HL-60/S4 treated with phorbol 12-myristate 13-acetate at 8.2 ng/mL for 4 days and 3 days (cell line): Measurements from ENCODE around the gene SBNO1.
"Not testable (repeated sequence)": the region's sequence is repeated elsewhere in the genome, so short reads cannot be mapped to it uniquely, and the experiment has no call there.

Source experiments
- in situ Hi-C: fragments of 300-500 bp; cut with MboI; formaldehyde crosslinking; loops from 2 replicates; pipeline ENCODE4 v1.15.0; 2022; ENCODE audit warnings: low sequenced_read_pairs

Gene SBNO1

DNA sequence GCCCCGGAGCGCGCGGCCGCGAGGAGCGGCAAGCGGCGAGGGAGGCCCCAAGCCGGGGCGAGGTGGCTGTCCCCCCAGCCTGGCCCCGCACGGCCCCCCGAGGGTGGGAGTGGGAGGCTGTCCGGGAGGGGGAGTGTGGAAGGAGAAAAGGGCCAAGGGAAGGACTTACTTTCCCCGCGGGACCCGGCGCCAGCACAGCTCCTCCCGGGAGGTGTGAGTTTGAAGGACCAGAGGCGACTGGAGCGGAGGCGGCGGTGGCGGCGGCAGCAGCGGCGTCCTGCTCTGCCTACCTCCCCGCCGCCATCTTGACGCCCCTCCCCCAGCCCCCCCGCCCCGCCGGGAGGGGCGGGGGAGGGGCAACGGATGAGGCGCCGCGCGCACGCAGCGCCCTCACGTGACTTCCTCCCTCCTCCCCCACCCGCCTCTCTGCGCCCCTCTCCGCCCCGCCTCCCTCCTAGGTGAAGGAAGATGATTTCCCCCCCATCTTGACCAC, at the start of gene SBNO1:
Gene SBNO1 (minus strand): TSS at position 316 of the 493 bp plus-strand sequence. CDS start 14,406 bp downstream, outside the sequence.
- in situ Hi-C loops, result no loop called here

- in situ Hi-C loops, result no loop called here
Measured at GRCh38 chr12:123410041-123410412, 45.4 kb upstream of the SBNO1 start.

- in situ Hi-C loops, result not testable (repeated sequence)
Measured at GRCh38 chr12:123409284-123410040, 44.8 kb upstream of the SBNO1 start.

GRCh38 chr12:123408619-123409018, 44.0 kb upstream of the SBNO1 start:
- in situ Hi-C loops, result not testable (repeated sequence)

DNA sequence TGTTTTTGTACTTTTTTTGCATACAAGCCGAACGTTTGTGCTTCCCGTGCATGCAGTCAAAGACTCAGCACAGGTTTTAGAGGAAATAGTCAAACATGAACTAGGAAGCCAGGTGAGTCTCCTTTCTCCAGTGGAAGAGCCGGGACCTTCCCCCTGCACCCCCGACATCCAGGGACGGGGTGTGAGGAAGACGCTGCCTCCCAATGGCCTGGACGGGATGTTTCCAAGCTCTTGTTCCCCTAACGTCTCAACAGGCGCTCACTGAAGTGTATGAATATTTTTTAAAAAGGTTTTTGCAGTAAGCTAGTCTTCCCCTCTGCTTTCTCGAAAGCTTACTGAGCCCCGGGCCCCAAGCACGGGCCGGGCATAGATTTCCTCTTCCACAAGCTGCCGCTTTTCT, 43.3 kb upstream of the SBNO1 start:
- in situ Hi-C loops, result not testable (repeated sequence)

DNA sequence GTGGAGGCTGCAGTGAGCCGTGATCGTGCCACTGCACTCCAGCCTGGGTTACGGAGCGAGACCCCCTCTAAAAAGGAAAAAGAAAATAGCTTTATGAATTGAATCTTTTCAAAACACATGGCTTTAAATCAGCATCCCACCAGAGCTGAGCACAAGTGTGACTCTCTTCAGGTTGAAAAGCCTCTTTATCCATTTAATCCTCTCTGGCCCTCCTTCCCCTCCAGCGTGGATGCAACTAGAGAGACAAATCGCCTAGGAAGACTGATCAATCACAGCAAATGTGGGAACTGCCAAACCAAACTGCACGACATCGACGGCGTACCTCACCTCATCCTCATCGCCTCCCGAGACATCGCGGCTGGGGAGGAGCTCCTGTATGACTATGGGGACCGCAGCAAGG, 42.6 kb upstream of the SBNO1 start:
- in situ Hi-C loops, result not testable (repeated sequence)

DNA sequence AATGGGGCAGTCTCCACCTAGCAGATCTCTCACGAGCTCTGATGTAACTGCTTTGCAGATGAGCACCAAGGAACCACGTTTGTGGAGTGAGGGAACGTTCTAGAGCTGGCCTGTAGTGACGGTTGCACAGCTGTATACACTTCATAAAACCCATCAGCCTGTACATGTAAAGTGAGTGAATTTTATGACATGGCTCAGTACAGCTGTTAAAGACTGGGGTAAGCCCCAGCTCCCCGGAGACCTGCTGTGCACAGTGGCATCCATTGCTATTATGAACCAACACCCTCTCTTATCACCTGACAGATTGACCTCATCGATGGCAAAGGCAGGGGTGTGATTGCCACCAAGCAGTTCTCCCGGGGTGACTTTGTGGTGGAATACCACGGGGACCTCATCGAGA, 39.9 kb upstream of the SBNO1 start:
- in situ Hi-C loops, result no loop called here

DNA sequence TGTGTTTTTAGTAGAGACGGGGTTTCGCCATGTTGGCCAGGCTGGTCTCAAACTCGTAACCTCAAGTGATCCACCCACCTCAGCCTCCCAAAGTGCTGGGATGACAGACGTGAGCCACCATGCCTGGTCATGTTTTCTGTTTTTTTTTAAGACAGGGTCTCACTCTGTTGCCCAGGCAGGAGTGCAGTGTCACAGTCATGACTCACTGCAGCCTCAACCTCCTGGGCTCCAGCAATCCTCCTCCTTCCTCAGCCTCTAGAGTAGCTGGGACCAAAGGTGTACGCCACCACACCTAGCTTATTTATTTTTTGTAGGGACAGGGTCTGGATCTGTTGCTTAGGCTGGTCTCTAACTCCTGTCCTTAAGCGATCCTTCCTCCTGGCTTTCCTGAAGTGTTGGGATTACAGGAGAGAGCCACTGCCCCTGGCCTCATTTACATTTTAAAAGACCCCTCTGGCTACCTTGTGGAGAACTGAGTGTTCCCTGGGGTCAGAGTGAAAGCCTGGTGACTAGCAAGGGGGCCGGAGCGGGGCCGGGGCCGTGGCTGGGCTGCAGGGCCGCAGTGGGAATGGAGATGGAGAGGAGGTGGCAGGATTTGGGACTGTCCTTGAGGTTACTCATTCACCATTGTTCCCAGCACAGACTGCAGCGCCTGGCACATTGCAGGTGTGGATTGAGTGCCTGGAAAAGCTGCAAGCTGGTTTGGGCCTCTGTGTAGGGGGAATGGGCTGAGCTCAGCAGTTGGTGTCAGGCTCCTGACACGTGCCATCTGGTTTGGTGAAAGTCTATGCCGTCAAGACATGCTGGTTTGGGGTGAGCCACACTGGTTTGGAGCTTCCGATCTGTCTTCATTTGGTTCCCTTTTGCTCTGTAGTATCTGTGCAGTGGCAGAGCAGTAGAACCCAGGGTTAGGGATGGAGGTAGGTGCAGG, 37.4 kb upstream of the SBNO1 start:
- in situ Hi-C loops, result no loop called here

- in situ Hi-C loops, result no loop called here
Measured at GRCh38 chr12:123399255-123399617, 34.6 kb upstream of the SBNO1 start.

DNA sequence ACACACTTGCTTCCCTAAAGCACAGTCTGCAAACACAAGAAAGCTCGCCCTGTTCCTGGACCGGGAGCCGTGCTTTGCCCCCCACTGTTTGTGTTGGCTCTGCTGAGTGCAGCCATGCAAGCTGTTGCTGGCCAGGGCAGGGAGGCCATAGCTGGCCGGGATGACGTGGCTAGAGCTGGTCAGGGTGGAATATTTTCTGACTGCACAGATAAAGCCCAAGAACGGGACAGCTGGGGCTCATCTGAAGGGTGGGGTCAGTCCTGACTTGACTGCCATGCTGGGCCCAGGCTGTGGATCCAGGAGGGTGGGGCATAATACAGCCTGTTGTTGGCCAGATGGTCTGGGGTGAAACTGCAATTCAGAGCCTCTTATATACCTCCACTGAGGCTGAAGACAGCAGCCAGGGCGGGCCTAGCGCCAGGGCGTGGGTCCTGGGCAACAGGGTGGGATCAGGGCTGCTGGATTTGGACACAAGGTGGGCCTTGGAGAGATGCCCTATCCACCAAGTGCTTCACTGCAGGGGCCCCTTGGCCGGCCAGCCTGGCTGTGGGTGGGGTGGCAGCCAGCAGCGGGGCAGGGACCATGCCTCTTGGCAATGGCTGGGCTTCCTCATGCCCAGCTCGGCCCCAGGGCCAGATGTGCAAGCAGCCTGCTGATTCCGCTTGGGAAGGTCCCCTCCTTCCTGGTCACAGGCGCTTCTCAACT, 34.1 kb upstream of the SBNO1 start:
- in situ Hi-C loops, result no loop called here

GRCh38 chr12:123398177-123398549, 33.5 kb upstream of the SBNO1 start:
- in situ Hi-C loops, result no loop called here

- in situ Hi-C loops, result no loop called here
Measured at GRCh38 chr12:123397400-123397799, 32.8 kb upstream of the SBNO1 start.

DNA sequence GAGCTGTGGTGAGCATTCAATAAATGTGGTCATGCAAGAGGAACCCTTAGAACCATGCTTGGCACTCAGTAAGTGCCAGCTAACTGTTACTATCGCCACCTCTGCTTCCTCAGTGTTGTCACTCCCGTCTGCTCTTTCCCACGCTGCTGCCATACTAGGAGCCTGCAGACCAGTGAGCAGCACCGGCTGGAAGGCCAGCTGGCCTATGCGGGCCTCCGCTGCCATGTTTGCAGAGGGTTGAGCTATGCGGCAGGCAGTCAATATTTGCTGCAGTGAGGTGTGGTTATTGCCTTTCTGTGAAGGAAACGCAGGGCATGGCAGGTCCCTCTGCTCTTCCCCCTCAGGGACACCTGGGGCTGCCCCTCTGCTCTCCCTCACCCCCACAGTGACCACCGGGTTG, 32.3 kb upstream of the SBNO1 start:
- in situ Hi-C loops, result no loop called here

DNA sequence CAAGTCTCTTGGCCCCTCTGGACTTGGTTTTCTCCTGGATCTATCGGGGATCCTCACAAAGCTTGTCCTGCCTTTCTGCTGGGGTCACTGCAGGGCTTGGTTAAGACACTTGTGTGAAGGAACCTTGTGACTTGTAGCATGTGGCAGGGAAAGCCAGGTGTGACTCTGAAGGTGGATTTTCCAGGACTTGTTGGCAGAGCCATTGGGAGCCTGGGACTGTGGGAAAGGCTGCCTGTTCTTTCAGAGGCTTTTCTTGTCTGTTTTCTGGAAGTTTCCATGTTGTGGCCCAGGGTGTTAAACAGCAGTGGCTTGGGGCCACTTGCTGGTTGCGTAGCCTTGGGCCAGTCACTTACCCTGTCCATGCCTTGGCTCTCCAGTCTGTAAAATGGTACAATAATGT, 31.9 kb upstream of the SBNO1 start:
- in situ Hi-C loops, result no loop called here

GRCh38 chr12:123395236-123395635, 30.6 kb upstream of the SBNO1 start:
- in situ Hi-C loops, result no loop called here

- in situ Hi-C loops, result no loop called here
Measured at GRCh38 chr12:123393747-123394146, 29.1 kb upstream of the SBNO1 start.

GRCh38 chr12:123391546-123392343, 27.1 kb upstream of the SBNO1 start:
- in situ Hi-C loops, result no loop called here

- in situ Hi-C loops, result no loop called here
Measured at GRCh38 chr12:123390498-123391426, 26.1 kb upstream of the SBNO1 start.

DNA sequence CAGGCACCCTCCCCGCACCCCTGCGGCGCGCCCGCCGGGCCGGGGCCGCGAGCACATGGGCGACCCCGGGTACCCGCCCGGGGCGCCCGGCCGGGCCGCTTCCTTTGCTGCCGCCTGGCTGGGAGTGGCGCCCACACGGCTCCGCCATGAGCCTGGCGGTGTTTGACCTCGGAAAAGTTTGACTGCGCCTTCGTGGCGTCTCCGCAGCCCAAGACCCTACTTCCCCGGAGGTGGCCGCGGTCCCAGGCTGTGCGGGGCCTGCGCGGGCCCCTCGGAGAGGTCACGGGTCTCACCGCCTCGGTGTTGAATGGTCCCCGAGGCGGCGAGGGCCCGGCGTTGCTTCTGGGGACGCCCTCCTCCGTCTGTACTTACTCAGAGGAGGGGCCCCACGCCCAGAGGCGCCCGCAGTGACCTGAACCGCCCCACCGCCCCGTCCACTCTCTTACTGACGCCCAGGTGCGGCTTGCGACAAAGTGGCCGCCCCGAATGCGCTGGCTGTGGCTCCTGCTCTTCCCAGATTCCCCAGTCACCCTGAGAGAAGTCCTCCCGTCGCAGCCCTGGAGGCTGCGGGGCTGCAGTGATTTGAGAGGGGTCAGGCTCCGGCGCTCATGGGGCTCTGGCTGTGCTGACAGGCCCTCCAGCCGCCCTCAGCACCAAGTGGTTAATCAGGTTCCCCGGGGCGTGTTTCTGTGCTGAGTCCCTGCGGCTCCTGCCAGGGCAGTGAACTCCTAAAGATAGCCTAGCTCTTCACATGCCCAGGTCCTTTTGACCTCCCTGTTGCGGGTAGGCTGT, 25.1 kb upstream of the SBNO1 start:
- in situ Hi-C loops, result no loop called here
